Measurements from ENCODE around the gene ATP2C2.
"Not testable (repeated sequence)": the region's sequence is repeated elsewhere in the genome, so short reads cannot be mapped to it uniquely, and the experiment has no call there.

The ATP2C2 gene

DNA sequence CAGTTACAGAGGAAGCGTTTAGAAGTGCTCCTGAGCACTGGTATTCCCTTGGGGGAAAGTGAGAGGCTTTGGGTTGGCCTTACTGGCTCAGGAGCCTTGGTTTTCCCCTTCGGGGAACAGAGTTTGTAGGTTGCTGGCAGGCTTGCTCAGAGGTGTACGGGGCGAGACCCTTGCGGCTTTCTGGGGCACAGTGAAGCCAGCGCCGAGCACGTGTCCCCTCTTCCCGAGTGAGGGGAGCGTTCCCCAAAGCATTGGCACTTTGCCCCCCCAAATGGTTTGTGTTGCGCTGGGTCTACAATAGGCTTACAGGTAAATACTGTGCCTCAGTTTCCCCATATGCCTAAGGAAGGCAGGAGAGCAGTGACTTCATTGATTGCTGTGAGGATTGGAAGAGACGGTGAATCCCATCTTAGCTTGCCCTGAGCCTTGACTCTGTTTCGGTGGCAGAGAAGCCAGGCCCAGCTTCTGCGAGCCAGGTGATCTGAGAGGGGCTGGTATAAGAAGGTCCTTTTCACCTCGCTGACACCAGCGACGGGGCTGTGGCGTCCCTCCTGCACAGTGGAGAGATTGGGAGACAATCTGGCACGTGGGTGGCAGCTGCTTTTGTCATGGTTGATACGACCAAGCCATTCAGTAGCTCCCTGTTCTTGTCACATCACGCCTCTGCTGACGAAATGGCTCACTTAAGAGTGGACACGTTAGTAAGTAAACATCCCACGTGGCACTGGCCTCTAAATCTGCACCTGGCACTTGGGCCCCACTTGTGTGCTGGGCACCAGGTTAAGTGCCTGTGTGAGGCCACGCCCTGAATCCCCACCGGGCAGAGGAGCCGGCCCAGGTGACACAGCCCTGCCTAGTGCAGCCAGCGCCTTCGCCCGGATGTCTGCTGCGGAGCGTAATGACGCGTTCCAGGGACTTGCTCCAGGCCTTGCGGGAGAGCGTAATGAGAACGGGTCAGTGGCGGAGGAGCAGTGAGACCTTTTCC is 81.1 kb downstream of the ATP2C2 start:
- DNase-seq (ENCODE audit: low spot score) = no peak
- TF ChIP-seq, protein P1, sequence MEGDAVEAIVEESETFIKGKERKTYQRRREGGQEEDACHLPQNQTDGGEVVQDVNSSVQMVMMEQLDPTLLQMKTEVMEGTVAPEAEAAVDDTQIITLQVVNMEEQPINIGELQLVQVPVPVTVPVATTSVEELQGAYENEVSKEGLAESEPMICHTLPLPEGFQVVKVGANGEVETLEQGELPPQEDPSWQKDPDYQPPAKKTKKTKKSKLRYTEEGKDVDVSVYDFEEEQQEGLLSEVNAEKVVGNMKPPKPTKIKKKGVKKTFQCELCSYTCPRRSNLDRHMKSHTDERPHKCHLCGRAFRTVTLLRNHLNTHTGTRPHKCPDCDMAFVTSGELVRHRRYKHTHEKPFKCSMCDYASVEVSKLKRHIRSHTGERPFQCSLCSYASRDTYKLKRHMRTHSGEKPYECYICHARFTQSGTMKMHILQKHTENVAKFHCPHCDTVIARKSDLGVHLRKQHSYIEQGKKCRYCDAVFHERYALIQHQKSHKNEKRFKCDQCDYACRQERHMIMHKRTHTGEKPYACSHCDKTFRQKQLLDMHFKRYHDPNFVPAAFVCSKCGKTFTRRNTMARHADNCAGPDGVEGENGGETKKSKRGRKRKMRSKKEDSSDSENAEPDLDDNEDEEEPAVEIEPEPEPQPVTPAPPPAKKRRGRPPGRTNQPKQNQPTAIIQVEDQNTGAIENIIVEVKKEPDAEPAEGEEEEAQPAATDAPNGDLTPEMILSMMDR (IDR thresholded peaks at IDR 0.05; ENCODE audit: extremely low read depth, missing control alignments) = no peak

DNA sequence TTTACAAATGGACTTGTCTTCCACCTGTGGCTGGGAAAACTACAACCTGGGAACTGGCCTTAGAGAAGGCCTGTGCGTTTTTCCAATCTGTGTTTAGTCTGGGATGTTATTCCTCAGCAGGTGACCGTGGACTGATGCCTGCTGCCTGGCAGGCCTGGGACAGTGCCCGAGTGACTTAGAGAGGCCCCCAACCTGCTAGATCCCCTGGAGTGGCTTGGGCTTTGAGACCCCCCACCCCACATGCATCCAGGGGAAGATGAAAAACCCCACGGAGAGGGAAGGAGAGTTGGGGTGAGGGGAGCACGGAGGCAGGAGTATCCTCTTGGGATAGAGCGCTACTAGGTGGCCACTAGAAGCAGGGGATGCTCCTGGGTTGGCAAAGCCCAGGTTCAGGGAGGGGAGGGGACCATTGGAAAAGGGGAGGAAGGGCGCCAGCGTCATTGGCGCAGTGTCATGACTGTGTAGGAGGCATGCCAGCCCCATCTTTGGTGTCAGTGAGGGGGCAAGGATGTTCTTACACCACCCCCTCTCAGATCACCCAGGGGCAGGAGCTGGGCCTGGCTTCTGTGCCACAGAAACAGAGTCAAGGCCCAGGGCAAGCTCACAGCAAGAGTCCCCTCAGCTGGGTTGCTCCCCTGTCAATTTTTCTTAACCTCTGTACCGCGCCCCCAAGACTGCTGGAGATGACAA is 82.0 kb downstream of the ATP2C2 start:
- TF ChIP-seq, protein P1 (IDR thresholded peaks at IDR 0.05; ENCODE audit: extremely low read depth, missing control alignments) = no peak
- DNase-seq (ENCODE audit: low spot score) = no peak

DNA sequence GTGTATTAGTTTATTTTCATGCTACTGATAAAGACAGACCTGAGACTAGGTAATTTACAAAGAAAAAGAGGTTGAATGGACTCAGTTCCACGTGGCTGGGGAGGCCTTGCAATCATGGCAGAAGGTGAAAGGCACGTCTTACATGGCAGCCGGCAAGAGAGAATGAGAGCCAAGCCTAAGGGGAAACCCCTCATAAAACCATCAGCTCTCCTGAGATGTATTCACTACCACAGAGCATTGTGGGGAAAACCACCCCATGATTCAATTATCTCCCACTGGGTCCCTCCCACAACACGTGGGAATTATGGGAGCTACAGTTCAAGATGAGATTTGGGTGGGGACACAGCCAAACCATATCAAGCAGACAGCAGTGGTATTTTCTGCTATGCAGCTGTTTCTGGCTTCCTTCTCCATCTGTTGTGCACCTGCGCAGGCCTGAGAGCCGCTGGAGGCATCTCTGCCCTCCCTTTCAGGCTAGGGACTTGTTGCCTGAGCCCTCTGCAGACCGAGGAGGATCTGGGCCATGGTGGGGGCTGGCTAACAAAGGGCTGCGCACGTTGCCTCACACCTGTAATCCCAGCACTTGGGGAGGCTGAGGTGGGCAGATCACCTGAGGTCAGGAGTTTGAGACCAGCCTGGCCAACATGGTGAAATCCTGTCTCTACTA is 82.8 kb downstream of the ATP2C2 start:
- DNase-seq (ENCODE audit: low spot score) = not testable (repeated sequence)

DNA sequence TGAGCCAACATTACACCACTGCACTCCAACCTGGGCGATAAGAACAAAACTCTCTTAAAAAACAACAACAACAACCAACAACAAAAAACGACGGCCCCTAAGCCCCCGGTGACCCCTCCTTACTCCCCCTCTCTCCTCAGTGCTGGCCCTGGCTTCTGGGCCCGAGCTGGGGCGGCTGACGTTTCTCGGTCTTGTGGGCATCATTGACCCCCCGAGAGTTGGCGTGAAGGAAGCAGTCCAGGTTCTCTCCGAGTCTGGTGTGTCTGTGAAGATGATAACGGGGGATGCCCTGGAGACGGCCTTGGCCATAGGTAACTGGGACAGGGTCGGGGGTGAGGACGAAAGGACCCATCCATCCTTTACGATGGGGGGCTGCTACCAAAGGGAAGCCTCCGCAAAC is 83.4 kb downstream of the ATP2C2 start:
- TF ChIP-seq, protein P1 (IDR thresholded peaks at IDR 0.05; ENCODE audit: extremely low read depth, missing control alignments) = no peak
- DNase-seq (ENCODE audit: low spot score) = no peak

DNA sequence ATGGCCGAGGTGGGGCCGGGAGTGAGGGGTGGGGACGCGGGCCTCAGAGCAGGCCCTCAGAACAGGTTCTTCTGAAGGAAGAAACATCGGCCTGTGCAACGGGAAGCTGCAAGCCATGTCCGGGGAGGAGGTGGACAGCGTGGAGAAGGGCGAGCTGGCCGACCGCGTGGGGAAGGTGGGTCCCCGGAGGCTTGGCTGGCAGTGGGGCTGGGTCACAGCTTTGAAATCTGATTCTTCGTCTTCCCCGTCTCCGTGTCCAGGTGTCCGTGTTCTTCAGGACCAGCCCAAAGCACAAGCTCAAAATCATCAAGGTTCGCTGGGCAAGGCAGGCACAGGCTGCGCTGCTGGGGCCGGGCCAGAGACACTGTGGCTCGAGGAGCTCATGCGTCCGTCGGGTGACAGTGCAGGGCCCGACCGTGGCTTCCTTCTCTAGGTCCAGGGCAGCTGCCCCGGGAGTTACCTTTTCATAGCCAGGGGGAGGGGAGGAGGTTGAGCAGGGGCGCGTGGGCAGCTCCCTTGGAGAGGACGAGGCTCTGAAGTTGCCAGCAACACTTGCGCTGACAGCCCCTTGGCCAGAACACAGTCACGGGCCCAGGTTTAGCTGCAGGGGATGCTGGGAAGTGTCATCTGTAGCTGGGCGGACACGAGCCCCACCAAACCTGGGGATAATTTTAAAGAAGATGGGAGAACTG is 84.9 kb downstream of the ATP2C2 start:
- DNase-seq (ENCODE audit: low spot score) = no peak
- TF ChIP-seq, protein P1 (IDR thresholded peaks at IDR 0.05; ENCODE audit: extremely low read depth, missing control alignments) = no peak

DNA sequence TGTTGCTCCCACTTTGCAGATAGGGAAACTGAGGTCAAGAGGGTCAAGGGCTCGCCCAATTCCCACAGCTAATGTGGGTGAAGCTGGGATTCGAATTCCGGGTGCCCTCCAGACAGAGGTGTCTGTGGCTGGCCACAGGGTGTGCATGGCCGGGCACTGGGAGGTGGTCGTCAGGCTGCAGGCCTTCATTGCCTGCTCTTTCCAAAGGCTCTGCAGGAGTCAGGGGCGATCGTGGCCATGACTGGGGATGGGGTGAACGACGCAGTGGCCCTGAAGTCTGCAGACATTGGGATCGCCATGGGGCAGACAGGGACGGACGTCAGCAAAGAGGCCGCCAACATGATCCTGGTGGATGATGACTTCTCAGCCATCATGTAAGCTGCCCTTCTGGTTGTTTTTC is 86.3 kb downstream of the ATP2C2 start:
- TF ChIP-seq, protein P1 (IDR thresholded peaks at IDR 0.05; ENCODE audit: extremely low read depth, missing control alignments) = no peak
- DNase-seq (ENCODE audit: low spot score) = no peak

DNA sequence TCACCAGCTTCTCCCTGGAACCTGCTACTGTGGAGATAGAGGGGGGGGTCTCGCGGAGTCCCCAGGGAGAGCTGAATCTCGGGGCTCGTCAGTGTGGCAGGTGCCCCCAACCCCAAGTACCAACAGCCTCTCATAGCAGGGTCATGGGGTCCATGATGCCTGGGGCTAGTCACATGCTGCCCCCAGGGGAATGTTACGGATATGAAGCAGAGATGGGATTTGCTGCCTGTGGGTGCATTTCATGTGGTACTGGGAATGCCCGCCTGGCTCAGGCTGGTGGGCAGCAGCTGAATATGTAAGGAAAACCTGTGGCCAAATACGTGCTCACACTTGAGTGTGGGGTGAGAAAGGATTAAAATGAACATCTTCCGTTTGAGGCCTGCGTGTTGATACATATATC is 86.7 kb downstream of the ATP2C2 start:
- no peak for DNase-seq (ENCODE audit: low spot score)
- TF ChIP-seq, protein P1 (IDR thresholded peaks at IDR 0.05; ENCODE audit: extremely low read depth, missing control alignments) = no peak

Data from GM20000 (cell line).